Bronchial epithelial cell (primary cell): ENCODE measurements around the gene MTR. TPM values are rescaled to one million over a fixed set of nuclear protein-coding genes. Genes with fewer than 3 reads are reported as not detected.

Experiments
- DNase-seq: peaks from one replicate; pipeline ENCODE4 v3.0.0-alpha.2; 2010; ENCODE audit warnings: low read depth
- FAIRE-seq: peaks from 2 replicates; lab custom pipeline; 2011; peaks lifted over from hg19 to GRCh38; lab: Jason Lieb, UNC
- H3K27me3 ChIP-seq: 2 replicates; pipeline ENCODE4 v1.5.1; 2011; ENCODE audit warnings: low read length; ENCODE audit not compliant: control insufficient read depth, insufficient read depth
- H3K36me3 ChIP-seq: 2 replicates; pipeline ENCODE4 v1.5.1; 2011; ENCODE audit warnings: low read length; ENCODE audit not compliant: control insufficient read depth, insufficient read depth
- H3K4me3 ChIP-seq: 2 replicates; pipeline ENCODE4 v1.5.1; 2011; ENCODE audit warnings: mild to moderate bottlenecking, low read depth, low read length, control low read depth
- CTCF ChIP-seq: IDR thresholded peaks from 2 replicates; pipeline ENCODE4 v1.5.1; 2011; ENCODE audit warnings: mild to moderate bottlenecking, moderate library complexity, low read length, control low read depth, inconsistent platforms; ENCODE audit not compliant: insufficient read depth, severe bottlenecking
- total RNA-seq: library from RNA; depleted of rRNA; stranded (reverse); fragments of >200 nt; gene quantifications from 2 replicates; pipeline ENCODE4 v1.2.1, GENCODE V29; 2014

Gene MTR
- total RNA-seq, 1 donor from 2014 or later, result 13.4 TPM

DNA sequence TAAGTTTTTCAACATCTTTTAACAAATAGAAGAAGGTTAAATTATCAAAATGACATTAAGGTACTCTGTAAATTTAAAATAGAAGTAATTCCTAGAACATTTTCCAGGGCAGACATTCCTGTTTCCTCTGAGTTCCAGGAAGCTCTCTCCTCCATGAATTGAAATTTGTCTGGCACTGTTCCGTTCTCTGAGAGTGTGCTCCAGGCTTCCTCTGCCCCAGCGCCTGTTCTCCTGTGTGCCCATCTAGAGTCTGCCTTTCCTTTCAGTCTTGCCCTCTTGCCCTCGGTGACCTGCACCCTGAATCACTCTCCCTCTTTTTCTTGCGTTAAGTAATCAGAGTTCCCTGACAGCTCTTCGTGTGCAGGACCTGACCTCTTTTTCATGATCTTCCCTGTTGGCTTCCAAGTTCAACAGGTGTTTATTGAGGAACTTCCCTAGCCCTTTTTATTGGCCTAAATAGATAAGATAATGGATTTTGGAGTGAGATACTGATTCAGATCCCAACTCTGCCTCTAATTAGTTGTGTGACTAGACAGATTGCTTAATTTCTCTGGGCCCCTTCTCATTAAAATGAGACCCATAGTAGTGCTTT lies 77.1 kb downstream of the MTR start:
- no peaks in the 10 kb centered on the region for H3K27me3 ChIP-seq
- no peak for FAIRE-seq
- TF ChIP-seq CTCF, result no peak
- H3K36me3 ChIP-seq, result peaks cover 2% of the 10 kb centered on the region
- no peak overlapping the region for H3K4me3 ChIP-seq
- no peak for DNase-seq

DNA sequence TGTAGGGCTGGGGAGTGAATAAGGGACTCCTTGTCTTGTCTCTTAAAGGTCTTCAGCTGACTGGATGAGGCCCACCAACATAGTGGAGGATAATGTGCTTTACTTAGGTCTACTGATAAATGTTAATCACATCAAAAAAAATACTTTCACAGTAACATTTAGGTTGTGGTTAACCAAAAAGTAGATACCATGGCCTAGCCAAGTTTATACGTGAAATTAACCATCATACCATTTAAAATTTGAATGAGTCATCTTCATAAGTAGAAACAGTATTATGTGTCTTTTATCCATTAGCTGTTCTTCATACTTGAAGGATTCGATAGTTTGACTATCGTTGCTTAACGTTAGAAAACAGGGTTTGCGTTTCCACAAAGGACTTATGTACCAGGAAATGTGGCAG lies 80.9 kb downstream of the MTR start:
- no peak for FAIRE-seq
- Histone ChIP-seq H3K36me3 (no peaks in the 10 kb centered on the region), H3K27me3 (no peaks in the 10 kb centered on the region), H3K4me3 (no peak overlapping the region)
- no peak for TF ChIP-seq CTCF
- DNase-seq, result no peak

GRCh38 chr1:236877661-236878060 lies 82.6 kb downstream of the MTR start:
- no peak for TF ChIP-seq CTCF
- no peak for FAIRE-seq
- no peaks in the 10 kb centered on the region for H3K36me3 ChIP-seq
- no peak overlapping the region for H3K4me3 ChIP-seq
- no peak for DNase-seq
- H3K27me3 ChIP-seq, result no peaks in the 10 kb centered on the region

- no peak for FAIRE-seq
- no peaks in the 10 kb centered on the region for H3K27me3 ChIP-seq
- peaks cover 2% of the 10 kb centered on the region for H3K36me3 ChIP-seq
- TF ChIP-seq CTCF, result no peak
- no peak for DNase-seq
- no peak overlapping the region for H3K4me3 ChIP-seq
These were observed 85.1 kb downstream of the MTR start for GRCh38 chr1:236880209-236880608.

GRCh38 chr1:236882678-236883077 lies 87.6 kb downstream of the MTR start:
- no peak for TF ChIP-seq CTCF
- Histone ChIP-seq H3K36me3 (peaks cover 10% of the 10 kb centered on the region), H3K27me3 (no peaks in the 10 kb centered on the region), H3K4me3 (no peak overlapping the region)
- FAIRE-seq, result no peak
- no peak for DNase-seq

GRCh38 chr1:236886199-236886598 lies 91.1 kb downstream of the MTR start:
- no peak for TF ChIP-seq CTCF
- H3K36me3 ChIP-seq, result peaks cover 12% of the 10 kb centered on the region
- DNase-seq (no peak), FAIRE-seq (no peak)
- no peaks in the 10 kb centered on the region for H3K27me3 ChIP-seq
- no peak overlapping the region for H3K4me3 ChIP-seq
